Loucy (cell line): ENCODE results near the gene RAB8A.

ENCODE experiments used
- CTCF ChIP-seq: fragments of 200-600 bp; sonication (generic); conservative IDR thresholded peaks from 2 replicates; pipeline ENCODE4 v1.5.1; 2014; ENCODE audit warnings: mild to moderate bottlenecking, antibody characterized with exemption, low read length
- EZH2phosphoT487 ChIP-seq: fragments of 200-600 bp; IDR thresholded peaks from 2 replicates; pipeline ENCODE4 v1.6.1; 2018; ENCODE audit warnings: antibody characterized with exemption, mild to moderate bottlenecking, moderate library complexity, borderline replicate concordance

- TF ChIP-seq CTCF = no peak
- TF ChIP-seq EZH2phosphoT487 = no peak
Measured at GRCh38 chr19:16115301-16116039, 3.8 kb downstream of the RAB8A start.
